H1 (cell line): ENCODE data around the gene FAM76A. TPM values are rescaled to one million over a fixed set of nuclear protein-coding genes. Genes with fewer than 3 reads are reported as not detected.

ENCODE experiments used
- RBBP5 ChIP-seq: IDR thresholded peaks from 2 replicates; pipeline ENCODE4 v1.7.1; 2012; ENCODE audit warnings: low read depth, mild to moderate bottlenecking, inconsistent platforms, low read length, moderate library complexity, borderline replicate concordance
- RFX5 ChIP-seq: IDR thresholded peaks from 2 replicates; pipeline ENCODE4 v1.6.1; 2011; ENCODE audit warnings: low read depth, low read length, improper control_type of control experiment, borderline replicate concordance
- SUZ12 ChIP-seq: fragments of 200-600 bp; sonication (generic); IDR thresholded peaks from 2 replicates; pipeline ENCODE4 v1.6.1; 2012; ENCODE audit warnings: mild to moderate bottlenecking, inconsistent platforms, low read length, moderate library complexity, mixed read lengths
- TCF12 ChIP-seq: IDR thresholded peaks from 2 replicates; pipeline ENCODE4 v1.6.1; 2011; ENCODE audit warnings: low read depth, mild to moderate bottlenecking, low read length
- polyA plus RNA-seq, 7 experiments: library from polyadenylated mRNA; depleted of rRNA in 3 of 7; stranded (reverse) in 5 of 7; unstranded in 2 of 7; fragments of >200 nt in 5 of 7; fragments of 200-250 nt in 2 of 7; gene quantifications; 1 replicate in 5 of 7; 2 replicates in 1 of 7; 4 replicates in 1 of 7; pipeline versions ENCODE4 v1.2.1 to v1.2.3, GENCODE V29; 2011 to 2013; ENCODE audit warnings: missing spikeins in 2 of 7, mixed read lengths in 2 of 7
- total RNA-seq: library from RNA; stranded (reverse); fragmentation: NEBNext Ultra II Directional; extraction: Animal tissue kit (Norgen Biotek cat#: 25700); gene quantifications from 2 replicates; pipeline ENCODE4 v1.2.1, GENCODE V29; 2021

The FAM76A gene
- total and polyA plus RNA-seq, 2 of the 8 experiments (the other 6 are each of a cell fraction or from before 2014, with no cell fraction given), result 3.4 to 16.2 TPM

GRCh38 chr1:27782950-27783349, 57.2 kb downstream of the FAM76A start (continued):
- no peak for TF ChIP-seq RFX5
- TF ChIP-seq SUZ12, result no peak
- no peak for TF ChIP-seq RBBP5
- TF ChIP-seq TCF12, result no peak
